ENCODE results near the gene SYT14.
"Not testable (repeated sequence)": the region's sequence is repeated elsewhere in the genome, so short reads cannot be mapped to it uniquely, and the experiment has no call there.

SYT14 gene

DNA sequence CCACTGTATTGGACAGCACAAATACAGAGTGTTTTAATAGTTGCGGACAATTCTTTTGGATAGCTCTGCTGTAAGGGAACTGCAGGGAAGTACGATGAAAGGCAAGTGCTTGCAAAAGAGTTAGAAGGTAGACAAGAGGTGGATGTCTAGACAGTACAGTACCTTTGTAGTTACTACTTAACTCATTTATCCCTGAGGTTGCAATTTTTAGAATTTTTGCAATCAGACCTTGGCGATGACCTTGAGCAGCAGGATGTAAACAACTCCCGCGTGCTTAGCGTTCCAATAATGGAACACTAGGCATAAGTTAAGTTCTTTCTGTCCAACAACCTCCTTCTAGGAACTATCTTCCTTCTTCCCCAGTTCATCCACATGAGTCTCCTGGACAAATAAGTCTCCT, 1.9 kb upstream of the SYT14 start:
- DNase-seq: no peak

DNA sequence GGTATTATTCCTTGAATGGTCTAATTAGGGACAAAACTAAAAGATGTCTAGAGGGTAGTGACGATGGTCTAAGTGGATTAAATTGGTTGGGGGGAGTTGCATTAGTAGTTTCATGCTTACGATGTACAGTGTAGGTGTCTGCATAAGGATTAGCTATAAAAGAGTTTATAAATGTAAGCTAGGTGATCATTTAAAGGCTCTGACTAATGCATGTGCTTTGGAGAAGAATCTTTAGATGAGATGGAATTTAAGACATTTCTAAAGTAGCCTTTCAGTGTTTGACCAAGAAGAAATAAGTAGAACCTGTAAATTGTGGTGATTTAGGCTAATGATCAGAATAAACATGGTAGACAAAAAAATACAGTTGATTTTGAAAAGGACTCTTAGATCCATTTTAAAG, 7.4 kb downstream of the SYT14 start:
- no peak for DNase-seq

DNA sequence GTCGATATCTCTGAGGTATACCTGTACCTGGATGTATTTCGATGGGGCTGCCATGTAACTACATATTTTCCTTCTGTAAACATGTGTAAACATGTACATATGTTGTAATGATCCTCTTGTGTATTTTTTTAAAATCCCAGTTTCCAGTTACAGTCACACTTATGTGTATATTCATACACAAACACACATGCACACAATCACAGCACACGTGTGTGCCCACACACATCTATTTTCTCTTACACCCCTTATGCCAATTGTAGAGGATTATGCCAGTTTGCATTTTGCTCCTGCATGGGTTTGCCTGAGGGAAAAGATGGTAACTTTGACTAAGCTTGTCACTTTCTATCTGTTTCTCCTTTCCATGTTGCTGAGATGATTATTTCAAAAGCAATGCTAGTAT, 10.1 kb downstream of the SYT14 start:
- DNase-seq: no peak

GRCh38 chr1:209956116-209956515, 18.1 kb downstream of the SYT14 start:
- no peak for DNase-seq

DNA sequence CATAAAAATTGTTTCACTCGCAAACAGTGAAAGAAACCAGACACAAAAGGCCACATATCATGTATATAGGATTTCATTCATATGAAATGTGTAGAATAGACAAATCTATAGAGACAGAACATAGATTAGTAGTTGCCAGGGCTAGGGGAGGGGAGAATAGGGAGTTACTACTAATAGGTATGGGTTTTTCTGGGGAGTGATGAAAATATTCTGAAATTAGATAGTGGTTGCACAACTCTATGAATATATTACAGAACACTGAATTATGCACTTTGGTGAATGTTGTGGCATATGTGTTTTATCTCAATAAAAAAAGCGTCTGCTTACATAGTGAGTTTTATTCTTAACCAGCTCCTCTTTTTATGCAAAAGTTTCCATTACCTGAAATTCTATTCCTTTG, 21.6 kb downstream of the SYT14 start:
- DNase-seq: no peak

DNA sequence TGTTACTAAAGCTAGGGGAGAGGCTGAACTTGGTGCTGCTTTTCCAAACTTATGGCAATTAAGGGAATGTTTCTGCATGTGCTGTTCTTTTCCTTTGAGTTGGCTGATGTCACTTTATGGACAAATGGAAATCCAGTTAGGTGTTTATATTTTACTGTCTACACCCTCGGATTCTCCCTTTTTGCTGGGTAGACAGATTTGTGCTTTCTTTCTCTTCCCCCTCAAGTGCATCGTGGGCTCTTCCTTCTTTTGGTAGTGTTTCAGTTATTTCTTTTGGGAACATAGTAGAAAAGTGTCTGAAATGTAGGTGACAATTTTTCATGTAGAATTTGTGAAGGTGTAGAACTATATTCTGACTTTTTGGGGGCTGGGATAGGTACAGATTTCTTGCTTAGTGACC, 22.9 kb downstream of the SYT14 start:
- no peak for DNase-seq

GRCh38 chr1:209962388-209962787, 24.4 kb downstream of the SYT14 start:
- DNase-seq: no peak

DNA sequence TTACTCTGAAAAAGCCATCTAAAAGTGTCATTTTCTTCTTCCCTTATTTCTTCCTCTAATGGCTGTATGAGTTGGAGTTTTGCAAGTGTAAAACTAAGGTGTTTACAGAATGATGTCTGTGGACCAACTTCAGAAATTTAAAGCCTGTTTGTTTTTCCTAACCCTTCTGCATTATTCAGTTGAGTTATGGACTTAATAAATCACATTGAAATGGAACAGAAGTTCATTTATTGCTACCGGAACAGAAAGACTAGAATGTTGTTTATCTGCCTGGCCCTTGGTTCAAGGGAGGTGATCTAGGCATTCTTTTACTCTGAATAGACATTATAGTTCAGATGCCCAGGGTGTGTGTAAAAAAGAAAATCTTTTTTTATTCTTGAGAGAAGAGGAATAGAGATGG, 24.8 kb downstream of the SYT14 start:
- DNase-seq: no peak

- no peak for DNase-seq
These were observed 28.0 kb downstream of the SYT14 start for GRCh38 chr1:209965996-209966395.

DNA sequence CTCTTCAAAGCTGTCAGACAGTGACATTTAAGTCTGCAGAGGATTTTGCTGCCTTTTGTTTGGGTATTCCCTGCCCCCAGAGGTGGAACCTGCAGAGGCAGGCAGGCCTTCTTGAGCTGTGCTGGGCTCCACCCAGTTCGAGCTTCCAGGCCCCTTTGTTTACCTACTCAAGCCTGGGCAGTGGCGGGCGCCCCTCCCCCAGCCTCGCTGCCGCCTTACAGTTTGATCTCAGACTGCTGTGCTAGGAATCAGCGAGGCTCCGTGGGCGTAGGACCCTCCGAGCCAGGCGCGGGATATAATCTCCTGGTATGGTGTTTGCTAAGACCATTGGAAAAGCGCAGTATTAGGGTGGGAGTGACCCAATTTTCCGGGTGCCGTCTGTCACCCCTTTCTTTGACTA, 40.7 kb downstream of the SYT14 start:
- not testable (repeated sequence) for DNase-seq

GRCh38 chr1:209983953-209984352, 45.9 kb downstream of the SYT14 start:
- no peak for DNase-seq

- no peak for DNase-seq
These were observed 47.0 kb downstream of the SYT14 start for GRCh38 chr1:209985002-209985401.

DNA sequence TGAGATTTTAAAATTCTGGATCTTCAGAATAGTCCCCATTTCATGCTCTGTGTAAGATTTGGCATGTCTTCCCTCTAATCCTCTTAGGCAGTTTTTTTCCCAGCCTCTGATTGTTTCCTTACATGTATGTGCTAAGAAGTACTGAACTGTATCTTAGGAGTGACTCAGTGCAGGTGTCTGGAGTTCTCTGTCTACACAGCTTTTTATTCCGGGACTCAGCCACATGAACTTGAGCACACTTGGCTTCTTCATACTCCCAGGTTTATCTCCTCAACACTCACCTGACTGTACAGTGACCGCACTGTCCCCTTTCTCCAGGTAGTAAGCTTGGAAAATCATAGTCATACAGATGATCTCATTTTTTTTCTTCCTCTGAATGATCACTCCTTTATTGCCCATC, 50.7 kb downstream of the SYT14 start:
- no peak for DNase-seq

DNA sequence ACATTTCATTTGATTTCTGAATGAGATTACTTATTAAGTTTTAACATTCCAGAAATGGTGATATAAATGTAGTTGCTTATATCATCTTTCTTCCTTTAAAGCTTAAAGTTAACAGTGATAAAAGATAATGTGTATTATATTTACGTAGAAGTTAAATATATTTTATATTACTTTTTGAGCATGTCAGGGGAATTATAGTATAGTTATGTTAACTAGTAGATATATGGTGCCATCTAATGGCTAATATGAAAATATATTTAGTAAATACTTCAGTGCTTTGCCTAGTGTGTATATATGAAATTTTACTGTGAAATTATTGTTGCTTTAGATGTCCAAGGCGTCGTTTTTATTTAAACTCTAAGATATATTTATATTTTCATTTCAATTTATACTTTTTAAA, 51.5 kb downstream of the SYT14 start:
- DNase-seq: no peak

DNA sequence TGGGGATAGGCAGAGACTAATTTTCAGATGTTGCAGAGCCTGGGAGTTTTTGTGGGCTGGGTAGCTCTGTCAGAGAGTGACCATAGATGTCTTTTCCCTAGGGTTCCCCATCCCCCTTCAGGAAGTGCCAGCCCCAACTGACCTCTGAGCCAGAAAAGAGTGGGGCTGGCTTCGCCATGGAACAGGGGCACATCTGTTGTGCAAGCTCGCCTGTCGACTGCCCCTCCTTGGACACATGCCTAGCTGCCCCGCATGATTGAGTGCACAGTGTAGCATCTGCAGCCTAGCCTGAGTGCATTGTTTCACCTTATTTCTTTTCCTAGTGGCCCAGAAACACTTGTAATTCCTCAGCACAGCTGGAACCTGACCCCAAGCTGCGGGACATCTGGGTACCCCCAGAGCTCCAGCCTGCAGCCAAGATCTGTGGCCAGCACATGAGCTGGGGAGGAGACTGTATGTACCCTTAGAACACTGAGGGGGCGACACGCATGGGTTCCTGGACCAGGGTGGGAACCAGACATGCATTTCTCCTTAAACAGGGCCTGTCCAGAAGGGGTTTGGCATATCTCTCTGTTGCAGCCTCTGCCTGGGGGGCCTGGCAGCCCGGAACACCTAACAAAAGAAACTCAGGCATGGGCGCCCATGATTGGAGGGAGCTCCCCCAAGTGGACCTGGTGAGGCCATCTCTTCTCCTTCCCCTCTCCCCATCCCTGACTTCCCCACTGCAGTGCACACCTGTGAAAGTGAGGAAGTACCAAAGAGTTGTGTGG, 55.2 kb downstream of the SYT14 start:
- peak in 3 of 56 donors; percentile 1 to 17 (median 2) for DNase-seq

DNA sequence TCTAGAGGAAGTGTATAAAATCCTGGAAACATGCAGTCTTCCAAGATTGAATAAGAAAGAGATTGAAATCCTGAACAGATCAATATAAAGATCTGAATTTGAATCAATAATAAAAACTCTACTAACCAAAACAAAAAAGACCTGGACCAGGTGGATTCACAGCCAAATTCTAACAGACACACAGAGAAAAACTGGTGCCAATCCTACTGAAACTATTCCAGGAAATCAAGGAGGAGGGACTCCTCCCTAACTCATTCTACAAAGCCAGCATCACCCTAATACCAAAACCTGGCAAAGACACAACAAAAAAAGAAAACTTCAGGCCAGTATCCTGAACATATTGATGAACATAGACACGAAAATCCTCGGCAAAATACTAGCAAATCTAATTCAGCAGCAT, 58.3 kb downstream of the SYT14 start:
- DNase-seq: no peak

- DNase-seq: no peak
These were observed 61.0 kb downstream of the SYT14 start for GRCh38 chr1:209999005-209999404.

GRCh38 chr1:210001751-210002150, 63.7 kb downstream of the SYT14 start:
- DNase-seq: no peak

DNA sequence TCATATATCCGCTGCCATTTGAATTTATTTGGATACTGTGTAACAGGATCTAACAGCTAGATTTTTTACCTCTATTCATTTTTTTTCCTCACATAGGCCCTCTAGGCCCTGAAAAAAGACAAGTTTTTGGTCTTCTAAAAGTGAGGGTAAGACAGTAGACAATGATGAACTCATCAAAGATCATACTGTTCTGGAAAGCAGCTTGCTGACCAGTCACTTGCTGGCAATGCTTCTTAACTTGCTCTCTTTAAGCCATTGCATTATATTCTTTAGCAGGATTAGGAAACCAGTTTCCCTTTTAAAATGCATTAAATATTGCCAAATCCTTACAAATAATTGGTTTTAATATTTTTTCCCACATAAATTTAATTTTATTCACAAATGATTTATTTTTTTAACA, 65.5 kb downstream of the SYT14 start:
- DNase-seq: no peak

GRCh38 chr1:210010161-210010560, 72.1 kb downstream of the SYT14 start:
- no peak for DNase-seq

DNA sequence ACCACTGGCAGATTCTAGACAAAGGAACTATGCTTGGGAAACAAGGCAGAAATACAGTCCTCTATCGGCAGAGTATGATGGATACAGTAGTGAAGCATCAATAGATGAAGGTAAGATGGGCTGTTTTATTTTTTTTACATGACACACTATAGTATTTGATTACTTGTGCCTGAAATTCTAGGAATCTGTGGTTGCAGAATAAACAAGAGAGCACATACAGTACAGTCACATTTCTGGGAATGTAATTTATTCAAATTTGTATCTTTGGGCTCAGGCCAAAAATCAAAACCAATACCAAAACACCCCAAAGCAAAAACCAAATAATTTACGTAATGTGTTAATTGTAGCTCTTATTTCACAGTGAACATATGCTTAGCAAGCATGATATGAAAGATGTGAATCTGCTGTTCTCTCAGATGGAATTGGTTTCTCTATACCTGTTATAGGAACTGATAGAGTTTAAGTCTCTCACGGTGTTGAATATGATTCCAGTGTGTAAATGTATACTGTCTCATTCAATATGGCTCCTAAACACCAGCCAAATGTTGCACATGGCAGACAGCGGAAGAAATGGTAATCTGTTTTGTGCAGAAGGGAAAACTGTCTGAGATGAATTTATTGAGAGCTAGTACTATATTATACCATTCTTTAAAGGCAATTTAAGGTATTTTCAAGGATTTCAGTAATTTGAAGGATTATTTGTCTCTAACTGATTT, 83.3 kb downstream of the SYT14 start:
- no peak for DNase-seq

GRCh38 chr1:210022044-210022443, 84.0 kb downstream of the SYT14 start:
- no peak for DNase-seq

DNA sequence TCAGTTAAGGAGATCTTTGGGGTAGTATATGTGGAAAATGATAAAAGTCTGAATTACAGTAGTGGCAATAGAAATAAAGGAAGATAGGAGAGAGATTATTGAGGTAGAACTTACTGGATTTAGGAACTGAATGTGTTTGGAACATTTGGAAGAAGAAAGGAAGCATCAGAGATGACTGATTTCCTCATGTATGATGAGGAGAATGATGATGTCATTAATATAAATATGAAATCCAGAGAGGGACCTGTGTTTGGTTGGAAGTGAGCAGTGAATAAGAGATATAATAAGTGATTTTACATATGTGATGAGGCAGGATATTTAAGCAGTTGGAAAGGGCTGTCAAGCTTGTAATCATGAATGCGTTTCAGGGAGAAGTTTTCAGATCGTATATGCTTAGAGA, 86.3 kb downstream of the SYT14 start:
- no peak for DNase-seq
